Neural cell (in vitro differentiated cells): ENCODE measurements around the gene ACOT12. TPM values are rescaled to one million over a fixed set of nuclear protein-coding genes. Genes with fewer than 3 reads are reported as not detected.
"Not testable (repeated sequence)": the region's sequence is repeated elsewhere in the genome, so short reads cannot be mapped to it uniquely, and the experiment has no call there.

Experiments
- H2AFZ ChIP-seq: fragments of 200-600, 300-800 bp; sonication (generic), shearing (Covaris generic); 2 replicates; pipeline ENCODE4 v1.6.0; 2014; ENCODE audit warnings: low read depth, mild to moderate bottlenecking, antibody characterized with exemption, low read length, moderate library complexity
- H3F3A ChIP-seq: fragments of 200-600 bp; shearing (Covaris generic); 2 replicates; pipeline ENCODE4 v1.6.1; 2016; ENCODE audit warnings: mild to moderate bottlenecking, moderate library complexity, mixed read lengths, antibody characterized with exemption, low read length; ENCODE audit not compliant: insufficient read depth, poor library complexity, severe bottlenecking
- H3K27ac ChIP-seq: fragments of 200-600, 300-800 bp; sonication (generic), shearing (Covaris generic); 2 replicates; pipeline ENCODE4 v1.5.1; 2014; ENCODE audit warnings: mild to moderate bottlenecking, low read length, moderate library complexity
- H3K27me3 ChIP-seq: fragments of 300-800, 200-600 bp; sonication (generic), shearing (Covaris generic); 2 replicates; pipeline ENCODE4 v1.6.0; 2014; ENCODE audit warnings: mild to moderate bottlenecking, low read depth, low read length, moderate library complexity; ENCODE audit not compliant: insufficient read depth
- H3K36me3 ChIP-seq: fragments of 300-800, 200-600 bp; sonication (generic), shearing (Covaris generic); 2 replicates; pipeline ENCODE4 v1.5.1; 2014; ENCODE audit warnings: mild to moderate bottlenecking, antibody characterized with exemption, low read length, moderate library complexity; ENCODE audit not compliant: insufficient read depth
- H3K4me2 ChIP-seq: fragments of 300-800, 200-600 bp; sonication (generic), shearing (Covaris generic); 2 replicates; pipeline ENCODE4 v1.6.0; 2014; ENCODE audit warnings: mild to moderate bottlenecking, low read length
- H3K4me3 ChIP-seq: fragments of 300-800, 200-600 bp; sonication (generic), shearing (Covaris generic); 2 replicates; pipeline ENCODE4 v1.5.1; 2014; ENCODE audit warnings: mild to moderate bottlenecking, low read length, moderate library complexity
- H3K79me2 ChIP-seq: fragments of 200-600 bp; shearing (Covaris generic); replicated peaks from 2 replicates; pipeline ENCODE4 v1.6.0; 2014; ENCODE audit warnings: mild to moderate bottlenecking, low read length, moderate library complexity; ENCODE audit not compliant: insufficient read depth
- H3K9ac ChIP-seq: fragments of 300-800, 200-600 bp; sonication (generic), shearing (Covaris generic); 2 replicates; pipeline ENCODE4 v1.6.1; 2016; ENCODE audit warnings: mild to moderate bottlenecking, low read length, mixed read lengths
- H3K9me2 ChIP-seq: fragments of 200-600 bp; shearing (Covaris generic); 2 replicates; pipeline ENCODE4 v1.6.1; 2016; ENCODE audit warnings: mild to moderate bottlenecking, low read length, mixed read lengths; ENCODE audit not compliant: insufficient read depth
- H3K9me3 ChIP-seq: fragments of 200-600, 300-800 bp; sonication (generic), shearing (Covaris generic); 2 replicates; pipeline ENCODE4 v1.6.1; 2016; ENCODE audit warnings: mild to moderate bottlenecking, mixed run types, low read length, moderate library complexity, mixed read lengths
- H4K20me1 ChIP-seq: fragments of 200-600 bp; shearing (Covaris generic); 2 replicates; pipeline ENCODE4 v1.6.1; 2016; ENCODE audit warnings: mild to moderate bottlenecking, mixed run types; ENCODE audit not compliant: insufficient read depth
- CTCF ChIP-seq: fragments of 450-650 bp; IDR thresholded peaks from 2 replicates; pipeline ENCODE4 v1.5.1; 2014; ENCODE audit warnings: antibody characterized with exemption, mild to moderate bottlenecking, moderate library complexity; ENCODE audit not compliant: poor library complexity, severe bottlenecking
- EP300 ChIP-seq: fragments of 450-650 bp; conservative IDR thresholded peaks from 2 replicates; pipeline ENCODE4 v1.6.1; 2014; ENCODE audit warnings: antibody characterized with exemption, mild to moderate bottlenecking, moderate library complexity; ENCODE audit not compliant: poor library complexity, severe bottlenecking
- EZH2 ChIP-seq: fragments of 200-600, 300-800 bp; shearing (Covaris generic), sonication (generic); IDR thresholded peaks from 2 replicates; pipeline ENCODE4 v1.6.1; 2014; ENCODE audit warnings: antibody characterized with exemption, low read length, borderline replicate concordance, mild to moderate bottlenecking; ENCODE audit not compliant: insufficient read depth, poor library complexity, severe bottlenecking
- MXI1 ChIP-seq: fragments of 450-650 bp; conservative IDR thresholded peaks from 2 replicates; pipeline ENCODE4 v1.6.1; 2014; ENCODE audit warnings: antibody characterized with exemption, mild to moderate bottlenecking; ENCODE audit not compliant: poor library complexity, severe bottlenecking
- POLR2AphosphoS5 ChIP-seq: IDR thresholded peaks from 2 replicates; pipeline ENCODE4 v1.6.1; 2012
- RAD21 ChIP-seq: fragments of 450-650 bp; conservative IDR thresholded peaks from 2 replicates; pipeline ENCODE4 v1.6.1; 2014; ENCODE audit warnings: antibody characterized with exemption, mild to moderate bottlenecking, moderate library complexity
- REST ChIP-seq: IDR thresholded peaks from 2 replicates; pipeline ENCODE4 v1.6.1; 2012; ENCODE audit warnings: borderline replicate concordance
- SMC3 ChIP-seq: fragments of 450-650 bp; conservative IDR thresholded peaks from 2 replicates; pipeline ENCODE4 v1.6.1; 2014; ENCODE audit warnings: antibody characterized with exemption, mild to moderate bottlenecking, moderate library complexity; ENCODE audit not compliant: poor library complexity
- TAF1 ChIP-seq: IDR thresholded peaks from 2 replicates; pipeline ENCODE4 v1.6.1; 2012; ENCODE audit warnings: low read depth
- polyA plus RNA-seq: library from polyadenylated mRNA; depleted of rRNA; stranded (reverse); fragments of >200 nt; gene quantifications from 2 replicates; pipeline ENCODE4 v1.2.3, GENCODE V29; 2014

ACOT12 gene
- polyA plus RNA-seq, 1 donor from 2014 or later, result 1.2 TPM

- no peaks in the 10 kb centered on the region for H3K9me2 ChIP-seq
- no peak overlapping the region for H3K4me3 ChIP-seq
- H3F3A ChIP-seq, result no peaks in the 10 kb centered on the region
- H2AFZ ChIP-seq, result no peak overlapping the region
- no peaks in the 10 kb centered on the region for H4K20me1 ChIP-seq
- no peak overlapping the region for H3K4me2 ChIP-seq
- no peaks in the 10 kb centered on the region for H3K79me2 ChIP-seq
- no peak overlapping the region for H3K9ac ChIP-seq
- H3K9me3 ChIP-seq, result no peaks in the 10 kb centered on the region
- H3K36me3 ChIP-seq, result no peaks in the 10 kb centered on the region
- H3K27me3 ChIP-seq, result no peaks in the 10 kb centered on the region
- TF ChIP-seq MXI1 (no peak), RAD21 (no peak), TAF1 (no peak), CTCF (no peak), REST (no peak), EZH2 (no peak), SMC3 (no peak), EP300 (no peak), POLR2AphosphoS5 (no peak)
- no peak overlapping the region for H3K27ac ChIP-seq
These were observed 48.4 kb downstream of the ACOT12 start for GRCh38 chr5:81345411-81346003.

- Histone ChIP-seq H3K27me3 (no peaks in the 10 kb centered on the region), H3F3A (no peaks in the 10 kb centered on the region), H3K4me3 (no peak overlapping the region), H3K9ac (no peak overlapping the region), H3K9me3 (no peaks in the 10 kb centered on the region), H2AFZ (no peak overlapping the region), H3K79me2 (no peaks in the 10 kb centered on the region), H3K36me3 (no peaks in the 10 kb centered on the region), H3K4me2 (no peak overlapping the region), H4K20me1 (no peaks in the 10 kb centered on the region), H3K9me2 (no peaks in the 10 kb centered on the region), H3K27ac (no peak overlapping the region)
- TF ChIP-seq REST (no peak), RAD21 (no peak), EZH2 (no peak), POLR2AphosphoS5 (no peak), SMC3 (no peak), TAF1 (no peak), EP300 (no peak), MXI1 (no peak), CTCF (no peak)
These were observed 49.2 kb downstream of the ACOT12 start for GRCh38 chr5:81344736-81345135.

- H3K4me2 ChIP-seq, H3F3A ChIP-seq, H3K79me2 ChIP-seq, H2AFZ ChIP-seq, H3K27ac ChIP-seq, H4K20me1 ChIP-seq, H3K9me2 ChIP-seq, H3K9me3 ChIP-seq, H3K27me3 ChIP-seq, H3K36me3 ChIP-seq, H3K9ac ChIP-seq, H3K4me3 ChIP-seq: not testable (repeated sequence)
These were observed 55.7 kb downstream of the ACOT12 start for GRCh38 chr5:81338213-81338612.
